ES-I3 (cell line): ENCODE data around the gene CHST12.

Source experiments
- H3K36me3 ChIP-seq: 2 replicates; pipeline ENCODE4 v1.6.1; 2013; ENCODE audit warnings: mild to moderate bottlenecking, low read length, control low read depth, moderate library complexity; ENCODE audit not compliant: insufficient read depth
- H3K4me1 ChIP-seq: 2 replicates; pipeline ENCODE4 v1.6.1; 2013; ENCODE audit warnings: mild to moderate bottlenecking, control low read depth, low read length; ENCODE audit not compliant: insufficient read depth
- H3K9ac ChIP-seq: 2 replicates; pipeline ENCODE4 v1.6.1; 2013; ENCODE audit warnings: low read depth, mild to moderate bottlenecking, low read length, moderate library complexity
- H3K9me3 ChIP-seq: 2 replicates; pipeline ENCODE4 v1.6.1; 2013; ENCODE audit warnings: mild to moderate bottlenecking, low read length, moderate library complexity; ENCODE audit not compliant: control insufficient read depth, insufficient read depth

CHST12 gene

GRCh38 chr7:2488681-2489080 lies 85.3 kb downstream of the CHST12 start:
- Histone ChIP-seq H3K9ac (no peak overlapping the region), H3K4me1 (no peaks in the 10 kb centered on the region; the same call in 1 of the 2 replicates), H3K36me3 (no peaks in the 10 kb centered on the region), H3K9me3 (no peaks in the 10 kb centered on the region)

DNA sequence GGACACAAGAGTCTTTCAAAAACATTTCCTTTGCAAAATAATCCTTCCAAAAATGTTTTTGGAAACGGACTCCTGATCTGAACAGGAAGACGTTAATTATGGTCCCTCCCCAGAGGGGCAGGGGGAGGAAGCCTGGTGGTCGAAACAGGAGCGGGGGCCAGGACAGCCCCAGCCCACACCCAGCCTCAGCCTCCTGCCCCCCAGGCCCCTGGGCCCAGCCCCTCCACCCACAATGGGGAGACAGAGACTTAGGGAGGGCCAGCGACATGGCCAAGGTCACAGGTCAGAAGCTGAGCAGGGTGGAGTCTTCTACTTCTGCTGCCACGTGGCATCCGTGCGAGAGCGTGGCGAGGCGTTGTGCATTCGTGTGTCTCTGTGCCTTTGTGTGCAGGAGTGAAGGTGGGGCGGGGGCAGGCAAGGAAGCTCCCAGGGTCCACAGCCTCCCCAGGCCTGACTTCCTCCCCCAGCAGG lies 86.8 kb downstream of the CHST12 start:
- H3K9ac ChIP-seq = no peak overlapping the region
- no peaks in the 10 kb centered on the region for H3K36me3 ChIP-seq
- no peaks in the 10 kb centered on the region for H3K9me3 ChIP-seq
- H3K4me1 ChIP-seq = peaks cover 3% of the 10 kb centered on the region; the same call in 1 of the 2 replicates

DNA sequence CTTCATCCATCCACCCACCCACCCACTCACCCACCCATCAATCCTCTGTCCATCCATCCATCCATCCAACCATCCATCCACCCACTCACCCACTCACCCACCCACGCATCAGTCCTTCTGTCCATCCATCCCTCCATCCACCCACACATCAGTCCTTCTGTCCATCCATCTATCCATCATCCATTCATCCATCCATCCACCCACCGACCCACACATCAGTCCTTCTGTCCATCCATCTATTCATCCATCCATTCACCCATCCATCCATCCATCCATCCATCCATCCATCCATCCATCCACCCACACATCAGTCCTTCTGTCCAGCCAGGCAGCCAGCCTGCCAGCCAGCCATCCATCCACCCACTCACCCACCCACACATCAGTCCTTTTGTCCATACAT lies 88.6 kb downstream of the CHST12 start:
- no peaks in the 10 kb centered on the region for H3K36me3 ChIP-seq
- H3K9me3 ChIP-seq = no peaks in the 10 kb centered on the region
- no peak overlapping the region for H3K9ac ChIP-seq
- peaks cover 9% of the 10 kb centered on the region; the same call in 1 of the 2 replicates for H3K4me1 ChIP-seq

- Histone ChIP-seq H3K36me3 (no peaks in the 10 kb centered on the region), H3K9me3 (no peaks in the 10 kb centered on the region), H3K4me1 (peaks cover 15% of the 10 kb centered on the region; the same call in 1 of the 2 replicates), H3K9ac (no peak overlapping the region)
These were observed 90.1 kb downstream of the CHST12 start for GRCh38 chr7:2493205-2494164.

- Histone ChIP-seq H3K9ac (no peak overlapping the region), H3K4me1 (peaks cover 23% of the 10 kb centered on the region; the same call in 1 of the 2 replicates), H3K36me3 (no peaks in the 10 kb centered on the region), H3K9me3 (no peaks in the 10 kb centered on the region)
These were observed 91.0 kb downstream of the CHST12 start for GRCh38 chr7:2494191-2495130.

- Histone ChIP-seq H3K9ac (no peak overlapping the region), H3K36me3 (no peaks in the 10 kb centered on the region), H3K9me3 (no peaks in the 10 kb centered on the region), H3K4me1 (peaks cover 31% of the 10 kb centered on the region; the same call in 1 of the 2 replicates)
These were observed 92.2 kb downstream of the CHST12 start for GRCh38 chr7:2495418-2496299.

DNA sequence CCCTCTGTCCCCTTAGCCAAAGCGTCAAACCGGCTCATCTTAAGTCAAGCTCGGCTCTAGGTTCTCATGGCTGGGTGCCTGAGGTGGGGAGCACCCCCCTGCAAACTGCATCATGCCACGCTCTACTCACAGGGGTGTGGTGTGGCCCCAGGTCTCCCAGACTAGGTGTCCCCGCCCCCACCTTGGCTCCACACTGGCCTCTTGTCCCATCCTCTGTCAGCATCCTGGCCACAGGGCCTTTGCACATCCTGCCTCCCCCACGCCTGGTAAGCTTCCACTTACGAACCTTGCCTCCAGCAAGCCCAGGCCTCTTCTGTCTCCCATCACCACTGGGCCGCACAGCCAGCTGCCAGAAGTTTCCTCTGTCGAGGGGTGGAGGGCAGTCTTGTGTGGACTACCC lies 93.0 kb downstream of the CHST12 start:
- Histone ChIP-seq H3K4me1 (peaks cover 31% of the 10 kb centered on the region; the same call in 1 of the 2 replicates), H3K9ac (no peak overlapping the region), H3K9me3 (no peaks in the 10 kb centered on the region), H3K36me3 (no peaks in the 10 kb centered on the region)

DNA sequence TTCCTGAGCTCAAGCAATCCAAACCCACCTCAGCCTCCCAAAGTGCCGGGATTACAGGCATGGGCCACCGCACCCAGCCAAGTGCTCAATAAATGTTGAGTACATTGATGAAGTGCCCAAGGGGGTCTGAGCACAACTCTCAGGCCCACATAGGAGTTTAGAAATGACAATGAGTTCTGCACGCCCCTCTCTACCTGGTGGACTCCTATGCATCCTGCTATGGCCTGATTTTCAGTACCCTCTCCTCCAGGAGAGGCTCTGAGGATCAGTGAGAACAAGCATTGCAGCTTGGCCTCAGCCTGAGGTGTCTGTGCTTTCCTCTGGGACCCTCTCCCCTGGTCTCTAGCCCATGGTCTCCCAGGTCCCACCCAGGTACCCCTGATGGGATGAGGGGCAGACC lies 93.7 kb downstream of the CHST12 start:
- H3K9me3 ChIP-seq = no peaks in the 10 kb centered on the region
- peaks cover 31% of the 10 kb centered on the region; the same call in 1 of the 2 replicates for H3K4me1 ChIP-seq
- no peak overlapping the region for H3K9ac ChIP-seq
- no peaks in the 10 kb centered on the region for H3K36me3 ChIP-seq

DNA sequence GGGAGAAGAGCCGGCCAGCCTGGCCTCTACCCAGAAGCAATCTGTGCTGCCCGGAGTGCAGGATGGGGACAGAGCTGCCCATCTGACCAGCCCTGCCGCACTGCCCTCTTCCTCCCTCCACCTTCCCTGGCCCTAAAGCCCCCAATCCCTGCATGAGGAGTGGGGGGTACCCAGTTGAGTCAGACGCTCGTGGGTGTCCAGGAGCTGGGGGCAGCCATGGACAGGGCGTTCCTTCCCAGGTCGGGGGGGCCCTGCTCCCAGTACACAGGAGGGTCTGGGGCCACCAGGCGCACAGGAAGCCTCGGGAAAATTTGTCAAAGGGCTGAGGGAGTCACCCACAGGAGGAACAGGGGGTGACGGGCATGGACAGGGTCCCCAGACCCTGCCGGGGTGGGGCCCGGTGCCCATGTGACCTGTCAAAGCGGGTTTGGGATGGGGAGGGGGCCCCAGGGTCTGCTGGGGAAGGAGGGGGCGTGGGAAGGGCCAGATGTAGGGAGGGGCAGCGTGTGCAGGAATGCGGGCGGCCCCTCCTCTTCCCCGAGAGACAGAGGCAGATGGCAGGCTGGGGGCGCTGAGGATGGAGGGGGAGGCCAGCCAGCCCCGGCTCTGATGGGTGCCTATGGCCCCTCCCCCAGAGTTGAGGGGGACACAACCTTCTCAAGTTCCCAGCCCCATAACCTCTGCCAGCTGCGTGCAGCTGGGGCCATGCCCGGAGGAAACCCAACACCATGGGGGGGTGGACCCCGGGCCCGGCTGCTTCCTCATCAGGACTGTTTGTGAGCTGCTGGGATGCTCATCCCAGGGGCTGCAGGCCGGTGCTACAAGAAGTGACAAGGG lies 94.3 kb downstream of the CHST12 start:
- Histone ChIP-seq H3K36me3 (no peaks in the 10 kb centered on the region), H3K9me3 (no peaks in the 10 kb centered on the region), H3K9ac (no peak overlapping the region), H3K4me1 (peaks cover 31% of the 10 kb centered on the region; the same call in 1 of the 2 replicates)
